ENCODE results near the gene COL16A1. TPM values are rescaled to one million over a fixed set of nuclear protein-coding genes. Genes with fewer than 3 reads are reported as not detected.

COL16A1 gene
- total and polyA plus RNA-seq, 2 of the 4 experiments (the other 2 are of a cell fraction) = 34.2 to 62.8 TPM

- ATAC-seq (ENCODE audit: low read depth) (peak; percentile 84), DNase-seq (peak; percentile 22)
- H3K27ac ChIP-seq (ENCODE audit: insufficient read depth, low read length) = no peak overlapping the region
- no peak overlapping the region for H3K14ac ChIP-seq (replicated peaks; ENCODE audit: low read depth, low read length)
- peaks cover 3% of the 10 kb centered on the region for H3K4me1 ChIP-seq (ENCODE audit: control insufficient read depth, insufficient read depth, low read length)
- no peak overlapping the region for H3K9ac ChIP-seq (ENCODE audit: low read depth, low read length)
- no peak overlapping the region for H4K8ac ChIP-seq (ENCODE audit: low read depth in 2 of 2, low read length in 2 of 2)
- no peak overlapping the region for H4K5ac ChIP-seq (ENCODE audit: low read depth, low read length)
- H3K79me1 ChIP-seq (ENCODE audit: low read depth in 1 of 2, low read length in 2 of 2) = peaks cover 0 to 3% of the 10 kb centered on the region in 2 experiments; a peak in 2 of 4 replicates
- no peak overlapping the region for H3K4me3 ChIP-seq (ENCODE audit: insufficient read depth, low read depth, low read length)
- TF ChIP-seq BHLHE40 (IDR thresholded peaks at IDR 0.05; ENCODE audit: low read depth, low read length) = no peak
- TF ChIP-seq RCOR1 (IDR thresholded peaks at IDR 0.05; ENCODE audit: insufficient replicate concordance, low read length) = no peak
- peak; percentile 95 for TF ChIP-seq CTCF (conservative IDR thresholded peaks at IDR 0.05; ENCODE audit: low read depth, low read length)
- peak; percentile 97 for TF ChIP-seq SMC3 (IDR thresholded peaks at IDR 0.05; ENCODE audit: low read depth, low read length)
- TF ChIP-seq MAFK (IDR thresholded peaks at IDR 0.05; ENCODE audit: low read depth, low read length) = no peak
- TF ChIP-seq RAD21 (IDR thresholded peaks at IDR 0.05; ENCODE audit: low read length) = peak; percentile 96
- no peak for TF ChIP-seq FOS (IDR thresholded peaks at IDR 0.05; ENCODE audit: low read depth, low read length)
- peak; percentile 21; the same call in 1 of the 2 replicates for TF ChIP-seq POLR2A (IDR thresholded peaks at IDR 0.05; ENCODE audit: low read depth, low read length)
- dilution Hi-C loops (cut with HindIII; ENCODE audit: low sequenced_read_pairs, unreplicated experiment) = no loop called here
- no peak overlapping the region for H2BK20ac ChIP-seq (ENCODE audit: low read depth, low read length)
- peak overlapping the region; percentile 58 for H4K91ac ChIP-seq (ENCODE audit: insufficient read depth, low read depth, low read length)
- intact Hi-C loops (cut with micrococcal nuclease) = loop anchor here (1.0 to 5.0 kb wide), 4 partner anchors 51 to 298 kb away; no protein-coding TSS in a partner anchor
- H3K4ac ChIP-seq (ENCODE audit: low read depth, low read length) = peak overlapping the region; percentile 21; the same call in 1 of the 2 replicates
- H2AK9ac ChIP-seq (replicated peaks; ENCODE audit: low read depth, low read length, poor library complexity) = peak overlapping the region; percentile 62
- no peak overlapping the region for H2BK15ac ChIP-seq (ENCODE audit: low read depth, low read length)
- ChIA-PET POLR2A (ENCODE audit: unreplicated experiment) (no interaction called here), CTCF (interaction anchor here (0.6 to 1.4 kb wide), 6 partner anchors 15 to 255 kb away, joined by 3 to 5 read pairs (median 3); no protein-coding TSS in a partner anchor)
- H3K27me3 ChIP-seq (ENCODE audit: control insufficient read depth, insufficient read depth, low read length) = no peaks in the 10 kb centered on the region
- BruUV-seq (replicated peaks) = TSS peak; percentile 71
- H3K23ac ChIP-seq (ENCODE audit: low read depth, low read length) = no peak overlapping the region
- H2BK5ac ChIP-seq (ENCODE audit: low read depth, low read length, poor library complexity, severe bottlenecking) = no peak overlapping the region
- H3K9me1 ChIP-seq (ENCODE audit: insufficient read depth, low read length) = no peaks in the 10 kb centered on the region
- no peaks in the 10 kb centered on the region for H3K9me3 ChIP-seq (ENCODE audit: control insufficient read depth, insufficient read depth, low read length)
- no peak overlapping the region; the same call in 1 of the 2 replicates for H2AK5ac ChIP-seq (ENCODE audit: low read depth, low read length)
- H3K56ac ChIP-seq (ENCODE audit: extremely low read depth, insufficient read depth, low read length) = no peak overlapping the region
- 52% methylated on average over 7 of the region's 9 CpGs; no CpG with 5 or more reads in 1 of the 2 experiments for WGBS, 2 experiments (ENCODE audit: extremely low coverage in 2 of 2, insufficient read length in 1 of 2)
- no peak overlapping the region for H3K18ac ChIP-seq (ENCODE audit: low read depth, low read length)
- H2AFZ ChIP-seq (replicated peaks; ENCODE audit: low read length, poor library complexity) = peak overlapping the region; percentile 74
- H4K20me1 ChIP-seq (ENCODE audit: insufficient read depth, low read length) = no peaks in the 10 kb centered on the region
- in situ Hi-C loops (cut with MboI; ENCODE audit: low sequenced_read_pairs) = loop anchor here (5.0 to 10.0 kb wide), 3 partner anchors 81 to 298 kb away; no protein-coding TSS in a partner anchor
- no peak overlapping the region for H2BK120ac ChIP-seq (ENCODE audit: low read depth, low read length)
- no peak overlapping the region for H3K4me2 ChIP-seq (ENCODE audit: low read depth, low read length)
- H3K36me3 ChIP-seq (ENCODE audit: control insufficient read depth, insufficient read depth, low read length) = peaks cover 71% of the 10 kb centered on the region; the same call in 1 of the 2 replicates
Measured at GRCh38 chr1:31663622-31664452, 40.0 kb downstream of the COL16A1 start.

Data from IMR-90 (cell line).